NCI-H2171 (cell line): ENCODE results near the gene THRB.

ENCODE experiments used
- DNase-seq: peaks from one replicate; lab custom pipeline; 2025; lab: John Stamatoyannopoulos, UW

The THRB gene

DNA sequence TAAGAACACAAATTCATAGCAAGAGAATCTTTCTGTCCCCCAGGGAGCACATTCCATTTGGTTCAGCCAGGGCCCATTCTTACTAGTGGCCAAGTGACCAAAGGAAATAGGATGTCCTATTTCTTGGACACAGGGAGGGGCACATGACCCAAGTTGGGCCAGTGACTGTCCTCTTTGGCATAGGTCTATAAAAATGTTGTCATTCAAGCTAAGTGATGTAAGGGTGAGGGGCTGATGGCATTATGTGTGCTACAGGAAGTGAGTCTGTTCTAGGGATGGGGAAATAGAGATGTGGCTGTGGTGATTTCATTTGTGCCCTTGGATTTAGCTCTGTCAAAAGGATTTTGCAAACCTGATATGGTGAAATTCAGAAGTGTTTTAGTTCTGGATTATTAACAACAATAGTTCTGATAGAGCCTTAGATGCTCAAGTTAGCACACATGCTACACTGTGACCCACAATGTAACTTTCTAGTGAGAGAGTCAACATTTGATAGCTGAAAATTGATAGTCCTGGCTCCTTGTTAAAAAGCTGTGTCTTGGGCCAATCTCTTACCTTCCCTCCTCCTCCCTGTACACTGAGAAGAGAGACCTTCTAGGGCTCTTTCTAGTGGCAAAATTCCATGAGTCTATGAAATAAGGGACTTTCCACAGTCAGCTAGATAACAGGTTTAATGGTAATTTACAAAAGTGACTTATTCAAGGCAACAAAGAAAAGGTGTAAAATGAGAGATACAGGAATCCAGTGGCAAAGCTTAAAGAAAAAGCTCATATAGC is 117.2 kb downstream of the THRB start:
- no peak for DNase-seq

GRCh38 chr3:24375947-24376384 is 118.7 kb downstream of the THRB start:
- DNase-seq: no peak

DNA sequence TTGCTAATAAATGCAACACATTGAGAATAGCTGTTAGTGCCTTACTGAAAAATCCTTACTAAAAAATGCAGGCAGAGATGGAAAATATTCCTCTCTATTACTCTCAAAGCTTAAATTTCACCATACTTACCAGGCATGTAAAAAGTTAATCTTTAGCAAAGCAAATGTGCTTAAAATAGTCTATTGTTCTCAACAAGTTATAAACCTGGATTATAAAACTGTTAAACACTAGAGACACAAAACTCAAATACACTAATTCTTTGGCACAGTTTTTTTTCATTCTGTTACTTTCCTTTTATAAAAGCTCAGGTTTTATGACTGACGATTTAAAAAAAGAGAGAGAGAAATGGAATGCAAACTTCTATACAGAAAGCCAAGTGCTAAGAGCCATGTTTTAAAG is 119.8 kb downstream of the THRB start:
- DNase-seq: no peak

DNA sequence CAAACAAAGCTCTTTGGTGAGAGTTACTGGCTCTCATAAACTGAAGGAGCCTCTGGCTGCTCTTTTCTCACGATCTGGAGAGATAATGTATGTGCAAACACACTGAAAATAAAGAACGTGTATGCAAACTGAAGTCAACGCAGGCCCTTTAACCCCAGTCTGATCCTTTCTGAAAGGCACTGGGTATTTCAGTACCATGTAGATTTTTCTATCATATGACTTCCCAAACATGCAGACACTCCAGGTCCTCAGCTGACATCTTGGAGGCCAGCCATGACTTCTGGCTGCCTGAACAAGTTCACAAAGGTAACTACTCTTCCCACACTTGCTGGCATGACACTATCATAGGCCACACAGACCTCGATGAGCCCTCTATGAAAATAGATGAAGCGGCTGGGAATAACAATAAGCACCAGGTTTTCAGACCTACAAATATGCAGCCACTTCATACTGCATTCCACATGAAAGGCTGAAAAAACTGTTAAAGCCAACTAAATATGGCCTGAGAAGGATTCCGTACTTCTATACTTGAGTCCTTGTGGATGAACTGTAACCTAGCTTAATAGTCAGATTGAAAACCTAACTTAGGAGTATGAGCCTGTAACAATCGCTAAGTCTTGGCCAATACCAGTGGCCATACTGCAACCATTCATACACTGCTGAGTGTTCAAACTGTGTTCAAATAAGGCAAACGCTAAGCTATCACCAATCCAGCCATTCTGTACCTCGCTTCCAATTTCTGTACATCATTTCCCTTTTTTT is 121.3 kb downstream of the THRB start:
- no peak for DNase-seq

- DNase-seq: no peak
Measured at GRCh38 chr3:24372559-24373197, 122.0 kb downstream of the THRB start.

GRCh38 chr3:24370352-24371090 is 124.1 kb downstream of the THRB start:
- no peak for DNase-seq

DNA sequence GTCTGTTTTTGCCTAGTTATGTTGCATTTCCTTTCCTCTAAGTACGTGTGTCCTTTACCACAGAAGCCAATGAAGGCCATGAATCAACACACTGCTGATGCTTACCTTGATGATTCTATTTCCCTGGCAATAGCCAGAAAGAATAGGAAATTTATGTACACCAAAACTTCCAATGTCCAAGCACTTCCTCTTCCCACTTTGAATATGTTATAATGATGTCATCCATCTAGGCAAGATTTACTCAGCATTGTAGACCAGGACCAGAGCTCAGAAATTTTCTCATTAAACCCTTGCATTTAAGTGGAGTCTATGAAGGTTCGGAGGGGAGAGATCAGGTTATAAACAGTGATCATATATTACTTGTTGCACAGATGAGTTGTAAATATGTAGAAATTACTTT is 126.0 kb downstream of the THRB start:
- DNase-seq: no peak

- no peak for DNase-seq
Measured at GRCh38 chr3:24367664-24368264, 126.9 kb downstream of the THRB start.

- DNase-seq: no peak
Measured at GRCh38 chr3:24367216-24367615, 127.4 kb downstream of the THRB start.

GRCh38 chr3:24365168-24365567 is 129.5 kb downstream of the THRB start:
- DNase-seq: no peak

GRCh38 chr3:24364359-24364758 is 130.3 kb downstream of the THRB start:
- DNase-seq: no peak

GRCh38 chr3:24363242-24363641 is 131.4 kb downstream of the THRB start:
- DNase-seq: no peak

DNA sequence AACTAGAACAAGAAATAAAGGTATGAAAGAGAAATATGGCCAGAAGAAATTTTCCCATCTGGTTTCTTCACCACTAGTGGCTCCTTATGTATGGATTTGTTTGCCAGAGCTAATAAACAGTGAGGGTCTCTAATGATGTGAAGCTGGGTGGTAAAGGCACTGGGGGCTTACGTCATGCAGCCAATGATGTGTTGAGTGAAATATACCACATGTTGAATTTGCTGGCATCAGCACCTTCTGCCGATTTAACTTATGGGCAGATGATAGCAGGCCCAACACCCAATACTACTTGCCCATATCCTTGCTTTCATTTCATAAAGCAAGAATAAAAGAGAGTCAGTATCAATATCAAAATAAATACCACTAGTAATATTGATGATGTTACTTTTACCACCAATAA is 133.0 kb downstream of the THRB start:
- no peak for DNase-seq

DNA sequence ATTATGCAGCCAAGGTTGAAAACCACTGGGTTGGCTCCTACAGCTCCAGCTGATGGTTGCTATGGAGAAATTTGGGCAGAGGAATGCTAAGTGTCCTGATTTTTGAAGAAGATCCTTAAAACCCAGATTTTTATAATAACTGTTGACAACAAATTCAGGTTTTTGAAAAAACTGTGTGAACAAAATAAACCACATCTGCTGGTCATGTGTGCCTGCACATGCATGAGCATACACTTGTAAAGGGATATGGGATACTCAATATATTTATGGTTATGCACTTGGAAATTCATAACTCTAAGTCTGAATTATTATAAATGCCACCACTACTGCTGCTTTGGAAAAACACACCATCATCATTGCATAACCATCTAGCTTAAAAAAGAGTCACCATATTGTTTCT is 133.7 kb downstream of the THRB start:
- no peak for DNase-seq

DNA sequence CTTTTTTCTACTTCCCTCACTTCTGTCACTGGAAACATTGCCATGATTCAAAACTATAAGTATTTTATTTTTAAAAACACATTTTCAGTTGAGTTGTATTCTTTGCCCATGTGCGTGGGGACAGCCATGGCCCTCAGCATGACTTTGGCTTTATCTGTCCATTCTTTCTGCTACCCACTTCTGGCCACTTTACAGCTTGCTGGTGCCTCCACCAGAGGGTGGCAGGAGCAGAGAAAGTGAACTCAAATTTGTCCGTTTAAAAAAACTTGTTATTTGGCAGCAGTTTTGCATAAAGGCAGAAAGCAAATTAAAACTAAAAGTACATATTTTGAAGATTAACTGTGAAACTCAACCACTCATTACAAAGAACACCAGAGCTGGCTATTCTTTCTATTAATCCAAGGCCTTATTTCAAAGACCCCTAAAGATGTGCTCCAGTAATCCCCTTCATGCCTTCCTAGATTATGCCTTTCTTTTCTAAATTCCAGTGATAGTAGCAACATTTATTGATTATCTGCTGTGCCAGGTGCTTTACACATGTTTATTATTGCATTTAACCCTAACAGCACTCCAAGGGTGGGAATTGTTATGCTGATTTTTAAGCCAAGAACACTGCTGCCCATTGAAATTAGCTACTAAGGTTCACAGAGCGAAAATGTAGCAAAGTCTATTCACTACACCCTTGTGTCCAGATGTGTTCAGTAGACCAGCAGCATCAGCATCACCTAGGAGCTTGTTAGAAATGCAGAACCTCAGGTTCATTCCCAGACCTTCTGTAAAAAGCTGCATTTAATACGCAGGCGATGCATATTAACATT is 134.8 kb downstream of the THRB start:
- no peak for DNase-seq

DNA sequence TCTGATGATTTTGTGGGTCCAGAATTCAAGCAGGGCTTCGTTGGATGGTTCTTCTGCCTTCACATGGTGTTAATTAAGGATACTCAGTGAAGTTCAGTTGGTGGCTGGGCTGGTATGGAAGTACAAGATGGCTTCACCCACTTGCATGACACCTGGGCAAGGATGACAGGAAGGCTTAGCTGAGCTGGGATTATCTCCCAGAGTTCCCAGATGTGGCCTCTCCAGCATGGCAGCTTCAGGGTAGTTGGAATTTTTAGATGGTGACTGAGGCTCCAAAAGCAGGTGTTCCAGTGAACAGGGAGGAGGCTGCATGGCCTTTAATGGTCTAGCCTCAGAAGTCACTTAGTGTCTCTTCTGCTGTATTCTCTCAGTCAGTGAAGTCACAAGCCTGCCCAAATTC is 135.5 kb downstream of the THRB start:
- no peak for DNase-seq

- no peak for DNase-seq
Measured at GRCh38 chr3:24357635-24358034, 137.0 kb downstream of the THRB start.

GRCh38 chr3:24355806-24356205 is 138.8 kb downstream of the THRB start:
- DNase-seq: no peak

- DNase-seq: no peak
Measured at GRCh38 chr3:24354230-24354629, 140.4 kb downstream of the THRB start.

DNA sequence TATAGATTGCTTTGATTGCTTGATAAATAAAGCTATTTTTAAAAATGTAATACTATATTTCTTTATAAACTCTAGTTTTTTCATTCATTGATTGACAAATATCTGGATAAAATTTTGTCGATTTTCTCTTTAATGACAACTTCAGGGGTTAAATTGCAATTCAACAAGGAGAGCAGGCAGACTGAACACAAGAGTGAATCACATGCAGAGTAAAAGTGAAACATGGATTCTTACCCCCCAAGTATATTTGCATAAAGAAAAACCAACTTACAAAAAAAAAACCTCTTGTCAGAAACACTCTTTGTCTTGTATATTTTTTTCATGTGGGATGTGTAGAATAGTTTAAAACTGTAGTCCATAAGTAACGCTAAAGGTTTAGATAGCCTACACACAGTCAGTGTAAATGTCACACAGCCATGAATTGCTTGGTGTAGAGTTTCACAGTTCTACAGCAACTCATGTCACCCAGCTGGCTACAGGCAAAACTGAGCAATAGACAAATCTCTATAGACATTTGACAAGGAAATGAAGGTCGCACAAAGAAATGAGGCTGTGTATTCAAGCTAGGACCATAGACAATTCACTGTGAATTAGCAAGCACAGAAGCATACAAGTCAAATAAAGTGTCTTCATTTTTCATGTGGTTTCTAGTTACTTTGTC is 141.6 kb downstream of the THRB start:
- DNase-seq: no peak
